22Rv1 (cell line): ENCODE measurements around the gene CBY1.

ENCODE experiments used
- ZFX ChIP-seq: fragments of 450-650 bp; IDR thresholded peaks from 2 replicates; pipeline ENCODE4 v1.6.1; 2017; ENCODE audit warnings: antibody characterized with exemption, borderline replicate concordance
- TF ChIP-seq, protein P1 (sequence below): fragments of 450-650 bp; IDR thresholded peaks from 2 replicates; pipeline ENCODE4 v1.5.1; 2017; ENCODE audit warnings: mild to moderate bottlenecking

GRCh38 chr22:38712486-38713207 lies 56.2 kb downstream of the CBY1 start:
- TF ChIP-seq, protein P1, sequence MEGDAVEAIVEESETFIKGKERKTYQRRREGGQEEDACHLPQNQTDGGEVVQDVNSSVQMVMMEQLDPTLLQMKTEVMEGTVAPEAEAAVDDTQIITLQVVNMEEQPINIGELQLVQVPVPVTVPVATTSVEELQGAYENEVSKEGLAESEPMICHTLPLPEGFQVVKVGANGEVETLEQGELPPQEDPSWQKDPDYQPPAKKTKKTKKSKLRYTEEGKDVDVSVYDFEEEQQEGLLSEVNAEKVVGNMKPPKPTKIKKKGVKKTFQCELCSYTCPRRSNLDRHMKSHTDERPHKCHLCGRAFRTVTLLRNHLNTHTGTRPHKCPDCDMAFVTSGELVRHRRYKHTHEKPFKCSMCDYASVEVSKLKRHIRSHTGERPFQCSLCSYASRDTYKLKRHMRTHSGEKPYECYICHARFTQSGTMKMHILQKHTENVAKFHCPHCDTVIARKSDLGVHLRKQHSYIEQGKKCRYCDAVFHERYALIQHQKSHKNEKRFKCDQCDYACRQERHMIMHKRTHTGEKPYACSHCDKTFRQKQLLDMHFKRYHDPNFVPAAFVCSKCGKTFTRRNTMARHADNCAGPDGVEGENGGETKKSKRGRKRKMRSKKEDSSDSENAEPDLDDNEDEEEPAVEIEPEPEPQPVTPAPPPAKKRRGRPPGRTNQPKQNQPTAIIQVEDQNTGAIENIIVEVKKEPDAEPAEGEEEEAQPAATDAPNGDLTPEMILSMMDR, result no peak
- TF ChIP-seq ZFX, result no peak
